ENCODE data around the gene SLC43A3. TPM values are rescaled to one million over a fixed set of nuclear protein-coding genes. Genes with fewer than 3 reads are reported as not detected.
A peak's percentile ranks its signal among the peaks of the same experiment; 100 is the strongest.
"Not testable (repeated sequence)": the region's sequence is repeated elsewhere in the genome, so short reads cannot be mapped to it uniquely, and the experiment has no call there.

SLC43A3 gene
- polyA plus RNA-seq, 1 donor from 2014 or later, result 15.8 TPM

DNA sequence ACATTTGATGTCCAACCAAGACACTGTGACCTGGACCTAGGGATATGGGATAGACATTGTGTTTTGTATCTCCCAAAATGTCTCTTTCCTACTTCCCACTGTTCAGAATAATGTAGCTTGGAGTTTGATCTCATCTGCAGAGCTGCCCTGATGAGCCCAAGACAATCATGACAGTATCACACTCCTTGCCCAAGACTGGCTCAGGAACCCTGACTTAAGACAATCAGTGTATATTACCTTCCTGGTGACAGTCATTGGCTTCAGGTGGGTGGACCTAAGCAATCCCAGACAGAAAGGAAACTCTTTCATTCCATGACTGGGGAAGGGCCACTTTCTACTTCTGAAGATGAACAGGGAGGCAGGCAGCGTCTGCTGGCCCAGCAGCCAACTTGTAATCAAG is 19.1 kb upstream of the SLC43A3 start:
- Mint-ChIP-seq H3K36me3 (peaks cover 2% of the 10 kb centered on the region), H3K9me3 (peaks cover 0 to 2% (median 0%) of the 10 kb centered on the region in 3 donors), H3K27me3 (peaks cover 10% of the 10 kb centered on the region), H3K4me3 (no peak overlapping the region), H3K4me1 (no peaks in the 10 kb centered on the region), H3K27ac (no peak overlapping the region)

DNA sequence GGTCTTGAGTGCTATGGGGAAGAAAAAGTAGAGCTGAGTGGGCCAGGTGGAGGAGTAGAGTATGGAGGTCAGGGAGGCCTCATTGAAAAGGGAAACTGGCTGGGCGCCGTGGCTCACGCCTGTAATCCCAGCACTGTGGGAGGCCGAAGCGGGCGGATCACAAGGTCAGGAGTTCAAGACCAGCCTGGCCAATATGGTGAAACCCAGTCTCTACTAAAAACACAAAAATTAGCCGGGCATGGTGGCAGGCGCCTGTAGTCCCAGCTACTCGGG is 18.1 kb upstream of the SLC43A3 start:
- not testable (repeated sequence) for H3K27ac Mint-ChIP-seq, H3K27me3 Mint-ChIP-seq, H3K9me3 Mint-ChIP-seq

DNA sequence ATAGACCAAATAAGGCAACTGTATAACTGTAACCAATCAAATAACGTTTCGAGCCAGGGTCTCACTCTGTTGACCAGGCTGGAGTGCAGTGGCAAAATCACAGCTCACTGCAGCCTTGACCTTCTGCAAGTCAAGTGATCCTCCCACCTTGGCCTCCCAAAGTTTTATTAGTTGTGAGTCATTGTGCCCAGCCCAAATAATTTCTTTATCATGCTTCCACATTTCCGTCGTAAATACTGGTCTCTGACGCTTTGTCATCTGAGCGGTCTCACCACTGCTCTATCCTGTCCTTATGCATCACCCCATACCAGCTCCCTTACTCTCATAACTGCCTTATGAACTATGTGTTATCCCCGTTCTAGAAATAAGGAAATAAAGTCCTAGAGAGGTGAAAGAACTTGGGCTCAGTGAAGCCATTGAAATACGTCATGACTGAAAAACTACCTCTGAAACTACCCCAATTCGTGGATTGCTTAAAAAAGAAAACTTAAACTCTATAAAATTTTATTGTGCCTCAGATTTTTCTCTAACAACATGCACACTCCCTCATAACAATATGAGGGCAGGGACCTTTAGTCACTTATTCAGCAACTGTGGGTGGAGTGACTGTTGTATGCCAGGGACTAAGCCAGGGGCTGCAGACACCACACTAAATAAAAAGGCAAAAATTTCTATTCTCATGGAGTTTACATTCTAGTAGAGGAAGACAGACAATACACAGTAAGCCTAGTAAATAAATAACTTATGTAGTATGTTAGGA is 17.6 kb upstream of the SLC43A3 start:
- no peaks in the 10 kb centered on the region for H3K4me1 Mint-ChIP-seq
- no peak overlapping the region for H3K27ac Mint-ChIP-seq
- no peak overlapping the region for H3K4me3 Mint-ChIP-seq
- peaks cover 0 to 2% (median 0%) of the 10 kb centered on the region in 3 donors for H3K9me3 Mint-ChIP-seq
- peaks cover 10% of the 10 kb centered on the region for H3K27me3 Mint-ChIP-seq
- H3K36me3 Mint-ChIP-seq, result peaks cover 2% of the 10 kb centered on the region

More for the DNA sequence above, 18.1 kb upstream of the SLC43A3 start:
- H3K4me3 Mint-ChIP-seq, H3K4me1 Mint-ChIP-seq, H3K36me3 Mint-ChIP-seq: not testable (repeated sequence)

DNA sequence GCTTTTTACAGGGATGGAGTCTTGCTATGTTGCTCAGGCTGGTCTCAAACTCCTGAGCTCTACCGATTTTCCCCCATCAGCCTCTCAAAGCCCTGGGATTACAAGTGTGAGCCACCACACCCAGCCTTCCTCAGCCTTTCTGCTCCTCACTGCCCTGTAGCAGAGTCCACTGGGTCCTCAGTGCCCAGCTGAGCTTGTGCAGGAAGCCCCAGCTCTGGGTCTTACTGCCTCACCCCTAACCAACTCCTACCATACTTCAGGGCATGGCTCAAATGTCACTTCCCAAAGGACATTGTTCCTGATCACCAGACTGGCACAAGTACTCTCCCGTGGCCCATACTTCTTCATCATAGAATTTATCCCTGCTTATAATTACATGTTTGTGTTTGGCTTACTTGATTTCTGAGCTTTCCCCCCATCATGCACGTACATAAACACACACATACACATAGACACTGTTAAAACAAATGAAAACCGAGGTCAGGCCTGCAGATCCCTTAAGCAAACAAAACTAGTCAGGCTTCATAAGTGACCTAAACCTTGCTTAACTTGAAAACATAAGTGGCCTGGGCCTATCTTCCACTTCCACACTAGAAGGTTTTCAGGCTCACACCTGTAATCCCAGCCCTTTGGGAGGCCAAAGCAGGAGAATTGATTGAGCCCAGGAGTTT is 14.0 kb upstream of the SLC43A3 start:
- Mint-ChIP-seq H3K27me3 (peaks cover 4% of the 10 kb centered on the region), H3K36me3 (peaks cover 3% of the 10 kb centered on the region), H3K4me3 (no peak overlapping the region), H3K4me1 (no peaks in the 10 kb centered on the region), H3K27ac (no peak overlapping the region), H3K9me3 (no peaks in the 10 kb centered on the region)

DNA sequence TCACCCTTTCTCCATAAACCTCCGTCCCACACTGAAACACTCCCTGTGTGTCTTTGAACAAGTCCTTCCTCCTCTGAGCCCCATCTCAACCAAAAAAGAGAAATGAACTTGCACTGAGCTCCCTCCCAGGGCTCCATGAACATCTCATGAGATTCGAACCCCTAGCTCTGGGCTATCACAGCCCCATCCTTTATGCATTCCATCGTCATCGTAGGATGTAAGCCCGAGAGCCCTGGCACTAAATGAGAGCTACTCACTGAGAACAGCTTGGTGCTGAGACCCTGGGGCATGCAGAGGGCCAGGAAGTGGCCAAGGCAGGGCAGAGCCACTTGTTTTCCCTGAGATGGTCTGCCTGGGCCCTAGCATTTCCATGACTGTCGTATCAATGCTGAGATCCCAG is 12.9 kb upstream of the SLC43A3 start:
- Mint-ChIP-seq H3K4me1 (no peaks in the 10 kb centered on the region), H3K27ac (no peak overlapping the region), H3K9me3 (no peaks in the 10 kb centered on the region), H3K27me3 (no peaks in the 10 kb centered on the region), H3K4me3 (no peak overlapping the region), H3K36me3 (peaks cover 2% of the 10 kb centered on the region)

DNA sequence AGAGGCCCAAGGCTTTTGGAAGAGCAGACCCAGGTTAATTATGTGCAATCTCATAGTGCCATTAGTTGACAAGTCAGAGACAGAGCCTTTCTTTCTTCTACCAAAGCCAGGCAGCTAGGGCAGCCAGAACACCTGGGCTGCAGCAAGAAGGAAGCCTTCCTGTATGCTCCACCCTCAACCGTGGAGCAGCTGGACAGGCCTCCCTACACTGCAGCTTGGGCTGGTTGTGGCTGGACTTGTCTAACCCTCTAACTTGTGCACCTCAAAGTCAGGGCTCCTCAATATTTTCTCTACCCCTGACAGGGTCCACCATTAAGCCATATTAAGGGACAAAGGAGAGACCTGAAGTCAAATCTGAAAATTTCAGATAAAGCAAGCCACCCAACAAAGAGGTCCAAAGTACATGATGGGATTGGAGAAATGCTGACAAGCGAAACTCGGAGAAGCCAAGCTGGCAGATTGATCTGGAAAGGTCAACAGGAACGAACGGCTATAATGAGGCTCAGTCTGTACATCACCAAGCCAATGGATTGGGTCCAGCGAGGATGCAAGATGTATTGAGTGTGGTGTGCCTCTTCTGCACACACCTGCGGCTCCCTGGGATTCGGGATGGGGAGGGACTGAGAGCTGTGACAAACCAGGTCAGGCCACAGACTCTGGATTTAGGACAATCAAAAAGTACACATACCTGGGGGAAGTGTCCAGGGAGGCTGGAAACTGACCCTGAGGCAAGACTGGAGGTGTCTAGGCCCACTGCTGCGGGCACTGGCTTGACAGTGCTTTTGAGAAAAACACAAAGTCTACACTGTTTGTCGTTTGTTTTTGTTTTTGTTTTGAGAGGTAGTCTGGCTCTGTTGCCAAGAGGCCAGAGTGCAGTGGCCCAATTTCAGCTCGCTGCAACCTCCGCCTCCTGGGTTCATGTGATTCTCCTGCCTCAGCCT is 11.7 kb upstream of the SLC43A3 start:
- Mint-ChIP-seq H3K4me1 (no peaks in the 10 kb centered on the region), H3K36me3 (peaks cover 2% of the 10 kb centered on the region), H3K4me3 (no peak overlapping the region), H3K9me3 (no peaks in the 10 kb centered on the region), H3K27ac (no peak overlapping the region), H3K27me3 (no peaks in the 10 kb centered on the region)

DNA sequence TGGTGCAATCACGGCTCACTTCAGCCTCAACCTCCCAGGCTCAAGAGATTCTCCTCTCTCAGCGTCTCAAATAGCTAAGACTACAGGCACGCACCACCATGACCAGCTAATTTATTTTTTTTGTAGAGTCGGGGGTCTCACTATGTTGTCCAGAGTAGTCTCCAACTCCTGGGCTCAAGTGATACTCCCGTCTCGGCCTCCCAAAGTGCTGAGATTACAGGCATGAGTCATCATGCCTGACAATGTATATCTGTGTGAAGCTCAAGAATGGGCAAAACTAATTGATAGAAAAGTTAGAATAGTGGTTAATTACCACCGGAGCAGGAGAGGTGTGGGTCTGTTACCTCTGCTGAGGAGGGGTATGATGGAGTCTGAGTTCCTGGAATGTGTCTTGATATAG is 9.1 kb upstream of the SLC43A3 start:
- H3K27ac Mint-ChIP-seq, result no peak overlapping the region
- H3K4me1 Mint-ChIP-seq, result no peaks in the 10 kb centered on the region
- no peaks in the 10 kb centered on the region for H3K27me3 Mint-ChIP-seq
- no peaks in the 10 kb centered on the region for H3K9me3 Mint-ChIP-seq
- peaks cover 2% of the 10 kb centered on the region for H3K36me3 Mint-ChIP-seq
- H3K4me3 Mint-ChIP-seq, result no peak overlapping the region

DNA sequence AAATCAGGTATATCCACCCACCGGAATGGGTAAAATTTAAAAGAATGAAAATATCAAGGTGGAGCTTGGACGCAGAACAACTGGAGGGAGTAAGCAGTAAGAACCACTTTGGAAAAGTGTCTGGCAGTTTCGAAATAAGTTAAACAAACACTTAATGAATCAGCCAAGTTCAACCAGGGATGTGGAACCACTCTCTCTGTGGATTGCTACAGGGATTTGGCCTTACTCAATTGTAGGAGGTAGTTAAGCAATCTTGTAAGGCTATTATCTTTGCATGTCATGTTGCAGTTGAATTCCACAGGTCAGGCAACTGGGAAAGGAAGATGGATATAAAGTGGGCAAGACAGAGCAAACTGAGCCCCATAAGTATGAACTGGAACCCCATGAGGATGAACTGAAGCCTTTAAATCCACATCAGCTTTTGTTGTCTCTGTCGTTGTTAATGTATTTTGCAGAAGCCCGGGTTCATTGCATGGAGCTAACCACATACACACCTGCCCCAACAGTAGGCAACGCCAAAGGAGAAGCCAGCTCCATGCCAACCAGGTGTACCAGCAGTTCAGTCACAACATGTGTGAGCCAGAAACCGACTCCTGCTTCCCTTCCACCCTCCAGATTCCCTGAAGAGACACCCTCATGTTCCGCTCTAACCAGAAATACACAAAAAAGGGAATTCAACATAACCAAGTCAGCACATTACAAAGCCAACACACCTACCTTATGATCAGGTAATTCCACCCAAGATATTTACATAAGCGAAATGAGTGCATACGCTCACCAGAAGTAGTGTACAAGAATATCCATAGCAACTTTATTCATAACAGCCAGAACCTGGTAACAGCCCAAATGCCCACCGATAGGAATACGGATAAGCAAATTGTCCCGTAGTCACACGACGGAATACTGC is 8.0 kb upstream of the SLC43A3 start:
- Mint-ChIP-seq H3K27ac (no peak overlapping the region), H3K4me3 (no peak overlapping the region), H3K36me3 (peaks cover 2% of the 10 kb centered on the region), H3K27me3 (no peaks in the 10 kb centered on the region), H3K4me1 (no peaks in the 10 kb centered on the region), H3K9me3 (no peaks in the 10 kb centered on the region)

DNA sequence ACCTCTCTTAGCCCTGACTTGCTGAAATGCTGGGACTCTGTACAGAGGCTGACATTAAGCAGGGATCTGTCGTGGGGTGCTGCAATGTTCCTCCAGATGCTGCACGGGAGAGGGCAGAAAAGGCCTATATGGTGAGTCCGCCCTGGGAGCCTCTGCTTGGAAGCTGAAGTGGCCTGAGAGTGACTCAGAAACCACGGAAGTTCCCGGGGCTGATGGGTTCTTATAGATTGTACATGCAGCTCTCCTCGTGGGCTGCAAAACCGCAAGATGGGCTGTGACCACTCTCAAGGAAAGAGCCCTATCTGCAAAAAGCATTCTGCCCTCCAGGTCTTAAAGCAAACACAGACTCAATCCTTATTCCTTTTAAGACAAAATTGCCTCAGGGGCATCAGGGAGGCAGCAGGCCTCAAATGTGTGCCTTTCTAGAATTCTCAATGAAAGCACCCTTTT is 5.8 kb upstream of the SLC43A3 start:
- Mint-ChIP-seq H3K27me3 (no peaks in the 10 kb centered on the region), H3K36me3 (peaks cover 2% of the 10 kb centered on the region), H3K27ac (no peak overlapping the region), H3K4me3 (no peak overlapping the region), H3K9me3 (no peaks in the 10 kb centered on the region), H3K4me1 (peaks cover 0 to under 1% (median 0%) of the 10 kb centered on the region in 3 donors)

DNA sequence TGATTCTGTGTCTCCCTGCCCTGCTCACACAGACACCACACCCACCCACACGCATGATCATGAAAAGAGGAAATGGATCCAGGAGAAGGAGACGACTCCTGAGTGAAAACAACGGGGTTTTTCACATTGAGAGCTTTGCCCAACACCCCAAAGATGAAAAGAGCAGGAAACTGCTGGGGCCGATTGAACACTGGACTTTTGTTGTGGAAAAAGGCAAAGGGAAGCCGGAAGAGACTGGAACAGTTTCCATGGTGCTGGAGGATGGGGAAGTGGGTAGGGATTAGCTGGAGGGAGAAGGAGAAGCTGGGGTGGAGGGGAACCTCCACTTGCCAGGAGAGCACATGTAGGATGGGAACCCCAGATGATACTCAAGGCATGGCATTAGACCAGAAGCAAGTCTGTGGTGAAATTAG is 5.2 kb upstream of the SLC43A3 start:
- Mint-ChIP-seq H3K4me3 (no peak overlapping the region), H3K9me3 (no peaks in the 10 kb centered on the region)

DNA sequence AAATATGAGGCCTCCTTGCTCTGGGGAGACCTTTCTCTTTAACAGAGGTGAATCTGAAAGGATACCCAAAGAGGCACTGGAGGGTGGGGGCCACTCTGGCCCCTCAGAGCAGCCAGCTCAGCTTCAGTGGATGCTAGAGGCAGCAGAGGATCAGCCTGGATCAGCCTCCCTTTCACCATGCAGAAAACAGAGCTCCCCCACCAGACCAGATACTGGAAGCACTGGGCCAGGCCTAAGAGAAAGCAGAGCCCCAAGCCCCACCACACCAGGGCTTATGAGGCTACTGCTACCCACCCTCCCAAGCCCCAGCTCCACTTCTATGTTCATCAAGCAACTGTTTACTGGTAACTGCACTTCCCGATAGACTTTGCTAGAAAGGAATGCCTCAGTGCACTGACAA is 4.0 kb upstream of the SLC43A3 start:
- no peaks in the 10 kb centered on the region for H3K9me3 Mint-ChIP-seq
- no peaks in the 10 kb centered on the region for H3K27me3 Mint-ChIP-seq
- peaks cover 3% of the 10 kb centered on the region for H3K36me3 Mint-ChIP-seq
- H3K4me1 Mint-ChIP-seq, result peaks cover 7 to 14% (median 12%) of the 10 kb centered on the region in 3 donors
- H3K4me3 Mint-ChIP-seq, result no peak overlapping the region
- H3K27ac Mint-ChIP-seq, result no peak overlapping the region

More for the DNA sequence above, 5.2 kb upstream of the SLC43A3 start:
- Mint-ChIP-seq H3K27ac (peak overlapping the region in 1 of 3 donors; percentile 57), H3K36me3 (peaks cover 3% of the 10 kb centered on the region), H3K27me3 (no peaks in the 10 kb centered on the region), H3K4me1 (peaks cover 0 to 7% (median 3%) of the 10 kb centered on the region in 3 donors)

DNA sequence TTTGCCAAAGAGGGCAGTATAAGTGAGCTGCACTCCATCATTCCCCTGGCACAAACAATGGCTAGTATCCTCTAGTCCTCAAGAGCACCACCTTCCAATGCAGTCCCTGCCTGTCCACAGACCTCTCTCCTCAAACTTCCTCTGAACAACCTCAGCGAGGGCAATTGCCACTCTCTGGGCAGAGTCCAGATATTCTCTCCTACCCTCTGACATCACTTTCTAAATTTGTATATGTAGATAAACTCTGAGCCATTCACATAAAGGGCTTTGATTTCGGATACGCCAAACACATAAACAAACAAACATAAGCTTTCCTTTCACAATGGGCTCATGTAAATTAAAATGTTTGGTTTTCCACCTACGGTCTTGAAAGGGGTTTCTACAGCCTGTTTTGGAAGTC is 3.0 kb upstream of the SLC43A3 start:
- no peaks in the 10 kb centered on the region for H3K27me3 Mint-ChIP-seq
- peaks cover 13 to 21% (median 16%) of the 10 kb centered on the region in 3 donors for H3K4me1 Mint-ChIP-seq
- no peaks in the 10 kb centered on the region for H3K9me3 Mint-ChIP-seq
- peaks cover 3% of the 10 kb centered on the region for H3K36me3 Mint-ChIP-seq
- H3K27ac Mint-ChIP-seq, result no peak overlapping the region
- no peak overlapping the region for H3K4me3 Mint-ChIP-seq

DNA sequence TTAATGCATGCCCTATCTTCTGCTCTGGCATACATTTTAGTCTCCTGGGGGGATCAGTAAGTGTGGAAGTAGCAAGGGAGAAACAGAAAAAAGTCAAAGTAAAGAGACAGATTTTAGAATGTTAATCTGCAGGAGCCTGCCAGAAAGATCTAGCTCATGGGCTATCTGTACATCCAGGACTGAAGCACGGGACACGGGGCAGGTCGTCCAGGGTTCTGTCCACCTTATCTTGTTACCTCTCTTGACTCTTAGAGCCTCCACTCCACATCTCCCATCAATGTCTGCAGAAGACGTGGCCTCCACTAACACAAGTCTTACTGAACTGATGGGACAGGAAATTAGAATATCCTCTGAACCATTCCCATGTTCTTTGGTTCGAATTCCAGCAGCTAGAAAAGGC is 1.7 kb upstream of the SLC43A3 start:
- H3K4me1 Mint-ChIP-seq, result peaks cover 21 to 25% (median 22%) of the 10 kb centered on the region in 3 donors
- peaks cover 3% of the 10 kb centered on the region for H3K36me3 Mint-ChIP-seq
- H3K4me3 Mint-ChIP-seq, result peak overlapping the region in 1 of 4 donors; percentile 47
- no peaks in the 10 kb centered on the region for H3K9me3 Mint-ChIP-seq
- no peaks in the 10 kb centered on the region for H3K27me3 Mint-ChIP-seq
- no peak overlapping the region for H3K27ac Mint-ChIP-seq

DNA sequence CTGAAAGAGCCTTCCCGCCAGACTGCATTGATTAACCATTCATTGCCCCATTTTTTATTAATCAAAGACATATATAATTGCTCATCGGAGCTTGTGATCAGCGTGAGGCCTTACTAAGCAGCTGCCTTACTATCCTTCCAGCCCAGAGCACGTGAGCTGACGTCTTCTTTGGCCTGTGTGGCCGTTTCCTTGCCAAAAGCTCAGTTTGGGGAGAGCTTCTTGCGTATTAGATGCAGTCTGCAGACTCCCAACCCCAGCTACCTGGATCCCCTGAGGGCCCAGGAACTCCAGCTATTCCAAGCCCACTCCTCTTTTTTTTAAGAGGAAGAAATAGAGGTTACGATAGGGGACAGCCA is 784 bp upstream of the SLC43A3 start:
- peaks cover 3% of the 10 kb centered on the region for H3K36me3 Mint-ChIP-seq
- H3K27me3 Mint-ChIP-seq, result no peaks in the 10 kb centered on the region
- H3K27ac Mint-ChIP-seq, result peak overlapping the region in 1 of 3 donors; percentile 52
- peak overlapping the region; percentile 49 to 93 (median 76) for H3K4me3 Mint-ChIP-seq
- H3K9me3 Mint-ChIP-seq, result no peaks in the 10 kb centered on the region
- peaks cover 22 to 25% (median 22%) of the 10 kb centered on the region in 3 donors for H3K4me1 Mint-ChIP-seq

Measured in IgD-negative memory B cell (primary cell).